CD4-positive, alpha-beta T cell treated with Interferon alpha-2 for 1 hour (primary cell): ENCODE measurements around the gene SRF.

Experiments used
- DNase-seq, 2 donors: peaks; one replicate each; pipeline ENCODE4 v3.0.0-alpha.2; 2020 to 2022

The SRF gene

DNA sequence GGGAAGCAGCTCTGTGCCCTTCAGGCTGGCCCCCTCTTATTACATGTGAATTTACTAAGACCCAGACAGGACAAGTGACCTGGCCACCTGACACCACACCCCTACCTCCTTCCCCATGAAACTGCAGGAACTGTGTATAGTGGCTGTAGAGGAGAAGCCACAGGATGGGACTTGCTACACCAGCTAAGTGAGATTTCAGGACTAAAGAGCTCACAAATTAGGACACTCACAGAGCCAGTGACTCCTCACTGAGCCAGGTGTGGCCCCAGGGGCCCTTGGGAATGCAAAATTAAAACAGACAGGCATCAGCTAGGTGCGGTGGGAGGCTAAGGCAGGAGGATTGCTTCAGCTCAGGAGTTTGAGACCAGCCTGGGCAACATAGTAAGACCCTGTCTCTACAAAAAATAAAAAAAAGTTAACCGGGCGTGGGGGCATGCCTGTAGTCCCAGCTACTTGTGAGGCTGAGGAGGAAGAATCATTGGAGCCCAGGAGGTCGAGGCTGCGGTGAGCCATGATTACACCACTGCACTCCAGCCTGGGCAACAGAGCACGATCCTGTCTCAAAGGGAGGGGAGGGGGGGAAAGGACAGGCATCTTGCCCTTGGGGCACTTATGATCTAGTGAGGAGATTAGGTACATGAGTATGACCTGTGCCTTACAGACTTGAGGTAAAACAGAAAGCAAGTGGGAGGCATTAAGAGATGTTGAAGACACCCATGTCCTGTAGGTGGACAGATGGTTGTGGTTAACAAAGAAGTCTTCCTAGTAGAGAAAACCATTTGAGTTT, 23.2 kb upstream of the SRF start:
- DNase-seq, result no peak

- no peak for DNase-seq
These were observed 21.8 kb upstream of the SRF start for GRCh38 chr6:43149265-43149664.

- DNase-seq, result no peak
These were observed 20.9 kb upstream of the SRF start for GRCh38 chr6:43150051-43150751.

DNA sequence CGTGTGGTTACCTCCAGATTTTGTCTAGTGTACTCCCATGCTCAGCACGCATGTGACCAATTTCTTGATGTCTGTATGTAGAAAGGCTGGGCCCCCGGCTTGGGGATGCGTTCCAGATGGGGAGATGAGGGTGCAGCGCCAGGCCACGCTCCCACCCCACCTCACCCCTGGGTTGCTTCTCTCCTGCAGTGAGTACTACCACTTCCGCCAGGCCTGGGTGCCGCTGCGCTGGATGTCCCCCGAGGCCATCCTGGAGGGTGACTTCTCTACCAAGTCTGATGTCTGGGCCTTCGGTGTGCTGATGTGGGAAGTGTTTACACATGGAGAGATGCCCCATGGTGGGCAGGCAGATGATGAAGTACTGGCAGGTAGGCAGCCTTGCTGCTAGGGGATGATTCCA, 11.5 kb upstream of the SRF start:
- DNase-seq, result no peak

GRCh38 chr6:43163899-43164298, 7.2 kb upstream of the SRF start:
- DNase-seq, result no peak

DNA sequence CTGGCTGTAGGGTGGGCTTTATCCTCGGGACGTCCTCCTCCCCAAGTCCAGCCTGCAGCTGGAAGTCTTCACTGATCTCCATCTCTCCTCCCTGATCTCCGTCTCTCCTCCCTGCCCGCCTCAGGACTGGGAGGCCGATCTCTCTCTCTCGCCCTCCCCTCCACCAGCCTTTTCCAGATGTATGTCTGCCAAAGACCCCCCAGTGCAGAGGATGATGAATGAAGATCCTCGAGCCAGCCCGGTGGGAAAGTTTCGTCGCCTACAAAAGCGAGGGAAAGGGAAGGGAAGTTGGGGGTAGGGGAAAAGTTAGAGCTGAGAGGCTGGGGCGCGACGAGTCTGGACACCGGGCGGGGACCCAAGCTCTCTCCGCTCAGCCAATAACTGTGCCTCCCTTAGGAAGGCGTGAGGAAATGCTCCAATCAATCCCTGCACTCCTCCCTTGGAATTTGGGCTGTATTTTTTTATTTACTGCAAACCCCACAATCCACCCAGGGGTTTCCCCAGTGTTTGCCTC, 595 bp upstream of the SRF start:
- DNase-seq, result no peak

DNA sequence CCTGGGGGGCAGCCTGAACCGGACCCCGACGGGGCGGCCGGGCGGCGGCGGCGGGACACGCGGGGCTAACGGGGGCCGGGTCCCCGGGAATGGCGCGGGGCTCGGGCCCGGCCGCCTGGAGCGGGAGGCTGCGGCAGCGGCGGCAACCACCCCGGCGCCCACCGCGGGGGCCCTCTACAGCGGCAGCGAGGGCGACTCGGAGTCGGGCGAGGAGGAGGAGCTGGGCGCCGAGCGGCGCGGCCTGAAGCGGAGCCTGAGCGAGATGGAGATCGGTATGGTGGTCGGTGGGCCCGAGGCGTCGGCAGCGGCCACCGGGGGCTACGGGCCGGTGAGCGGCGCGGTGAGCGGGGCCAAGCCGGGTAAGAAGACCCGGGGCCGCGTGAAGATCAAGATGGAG, 636 bp downstream of the SRF start:
- peak in 1 of 2 donors; percentile 41 for DNase-seq

DNA sequence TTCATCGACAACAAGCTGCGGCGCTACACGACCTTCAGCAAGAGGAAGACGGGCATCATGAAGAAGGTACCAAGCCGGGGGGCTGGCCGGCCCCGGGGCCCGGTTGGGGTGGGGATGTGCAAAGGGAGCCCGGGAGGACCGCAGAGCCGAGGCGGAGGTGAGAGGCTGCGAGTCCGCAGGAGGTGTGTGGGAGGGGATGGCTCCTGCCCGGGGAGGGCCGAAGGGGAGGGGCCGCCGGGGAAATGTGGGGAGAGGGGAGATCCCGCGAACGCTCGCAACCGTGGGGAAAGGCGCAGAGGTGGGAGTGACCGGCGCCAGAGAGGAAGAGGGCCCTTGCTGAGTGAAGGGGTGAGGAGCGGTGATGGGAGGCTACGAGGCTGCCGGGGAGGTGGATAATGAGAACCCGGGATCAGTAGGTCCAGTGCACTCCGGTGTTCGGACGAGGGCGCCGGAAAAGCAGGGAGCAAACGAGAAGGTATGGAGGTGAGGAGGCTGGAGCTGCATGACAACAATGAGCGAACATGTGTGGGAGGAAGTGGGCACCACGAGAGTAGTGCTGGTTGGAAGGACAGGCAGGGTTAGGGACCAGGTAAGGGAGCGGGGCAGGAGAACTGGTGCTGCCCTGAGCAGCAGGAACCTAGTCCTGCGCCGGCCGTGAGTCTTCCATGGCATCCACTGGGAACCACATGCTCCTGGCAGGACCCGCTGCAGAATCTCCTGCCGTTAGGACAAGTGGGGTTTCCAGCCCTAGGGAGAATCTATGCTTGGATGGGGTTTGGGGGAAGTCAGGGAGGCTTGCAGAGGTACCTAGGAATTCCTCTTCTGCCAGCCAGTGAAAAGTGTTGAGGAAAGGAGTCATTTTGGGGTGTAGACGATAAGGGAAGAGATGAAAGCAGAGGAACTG, 1.3 kb downstream of the SRF start:
- DNase-seq, result peak; percentile 42 to 68

DNA sequence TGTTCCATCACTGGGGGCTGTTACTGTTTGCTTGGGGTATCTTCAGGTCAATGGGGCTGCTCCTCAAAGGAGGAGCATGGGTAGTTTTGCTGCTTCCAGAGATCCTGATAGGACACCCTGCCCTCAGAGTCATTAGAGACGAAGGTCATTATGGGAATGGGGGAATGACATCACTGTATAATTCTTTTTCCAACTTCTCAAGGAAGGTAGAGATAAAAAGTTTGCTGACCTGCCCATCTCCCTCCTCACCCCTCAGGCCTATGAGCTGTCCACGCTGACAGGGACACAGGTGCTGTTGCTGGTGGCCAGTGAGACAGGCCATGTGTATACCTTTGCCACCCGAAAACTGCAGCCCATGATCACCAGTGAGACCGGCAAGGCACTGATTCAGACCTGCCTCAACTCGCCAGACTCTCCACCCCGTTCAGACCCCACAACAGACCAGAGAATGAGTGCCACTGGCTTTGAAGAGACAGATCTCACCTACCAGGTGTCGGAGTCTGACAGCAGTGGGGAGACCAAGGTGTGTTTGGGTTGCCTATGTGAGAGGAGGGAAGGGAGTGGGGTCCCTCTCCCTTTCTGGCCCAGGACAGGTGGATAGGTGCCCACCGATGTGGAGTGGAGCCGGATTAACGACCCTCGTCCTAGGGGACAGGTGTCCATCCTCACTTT, 2.7 kb downstream of the SRF start:
- peak in 1 of 2 donors; percentile 25 for DNase-seq

DNA sequence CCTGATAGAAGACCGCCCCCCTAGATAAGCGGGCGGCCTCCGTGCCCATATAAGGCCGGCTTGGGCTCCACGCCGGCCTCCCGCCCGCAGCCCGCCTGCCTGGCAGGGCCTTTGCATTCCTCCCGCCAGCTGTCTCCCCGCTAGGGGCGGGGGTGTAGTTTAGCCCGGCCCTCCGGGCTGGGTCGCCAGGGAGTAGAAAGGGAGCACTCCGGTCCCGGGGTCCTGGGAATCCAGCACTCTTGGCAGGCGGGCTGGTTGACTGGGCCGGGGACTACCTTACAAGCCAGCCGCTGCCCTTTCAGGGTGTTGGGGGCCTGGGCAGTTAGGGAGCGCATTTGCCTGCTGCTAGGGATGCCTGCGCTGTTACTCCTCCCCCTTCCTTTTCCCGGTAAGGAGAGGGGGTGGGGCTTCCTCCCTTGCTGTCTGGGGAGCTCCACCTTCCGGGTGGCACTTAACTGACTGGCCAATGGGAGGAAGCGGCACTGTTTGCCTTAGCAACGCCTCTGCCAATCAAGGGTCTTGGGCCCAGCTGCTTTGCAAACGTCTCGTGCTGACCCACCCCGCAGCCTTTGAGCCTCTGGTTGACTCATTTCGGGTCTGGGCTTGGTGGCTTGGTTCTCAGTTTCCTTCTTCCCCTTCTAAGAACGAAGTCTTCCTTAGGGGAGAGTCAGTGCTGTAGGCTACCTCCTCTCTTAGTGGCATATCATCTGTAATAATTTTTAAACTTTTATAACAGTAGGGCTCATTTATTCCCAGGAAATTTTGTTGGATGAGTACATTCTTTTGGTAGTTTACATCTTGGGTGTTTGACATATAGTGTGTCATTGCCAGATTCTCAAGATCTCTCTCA, 3.4 kb downstream of the SRF start:
- DNase-seq, result peak; percentile 99

DNA sequence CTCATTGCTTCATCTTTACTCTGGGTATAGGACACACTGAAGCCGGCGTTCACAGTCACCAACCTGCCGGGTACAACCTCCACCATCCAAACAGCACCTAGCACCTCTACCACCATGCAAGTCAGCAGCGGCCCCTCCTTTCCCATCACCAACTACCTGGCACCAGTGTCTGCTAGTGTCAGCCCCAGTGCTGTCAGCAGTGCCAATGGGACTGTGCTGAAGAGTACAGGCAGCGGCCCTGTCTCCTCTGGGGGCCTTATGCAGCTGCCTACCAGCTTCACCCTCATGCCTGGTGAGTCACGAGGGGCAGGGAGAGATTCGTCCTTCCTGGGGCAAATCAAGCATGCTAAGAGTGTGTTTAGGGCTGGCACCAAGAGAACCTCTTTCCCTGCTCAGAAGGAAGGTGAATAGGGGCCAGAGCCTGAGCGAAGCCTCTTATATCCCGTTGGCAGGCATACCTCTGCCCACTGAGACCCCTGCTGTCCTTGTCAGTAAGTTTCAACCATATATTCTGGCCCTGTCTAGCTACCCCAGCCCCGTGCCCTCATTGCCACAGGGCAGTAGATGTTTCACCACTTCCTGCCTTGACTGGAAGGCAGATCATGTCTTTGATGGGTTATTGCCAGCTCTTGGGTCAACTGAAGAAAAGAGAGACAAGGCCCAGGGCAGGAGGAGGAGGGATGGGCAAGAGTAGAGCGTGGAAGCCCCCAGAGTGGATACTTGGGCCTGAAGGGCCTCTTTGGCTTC, 4.8 kb downstream of the SRF start:
- no peak for DNase-seq

GRCh38 chr6:43176423-43176786, 5.3 kb downstream of the SRF start:
- DNase-seq, result no peak

DNA sequence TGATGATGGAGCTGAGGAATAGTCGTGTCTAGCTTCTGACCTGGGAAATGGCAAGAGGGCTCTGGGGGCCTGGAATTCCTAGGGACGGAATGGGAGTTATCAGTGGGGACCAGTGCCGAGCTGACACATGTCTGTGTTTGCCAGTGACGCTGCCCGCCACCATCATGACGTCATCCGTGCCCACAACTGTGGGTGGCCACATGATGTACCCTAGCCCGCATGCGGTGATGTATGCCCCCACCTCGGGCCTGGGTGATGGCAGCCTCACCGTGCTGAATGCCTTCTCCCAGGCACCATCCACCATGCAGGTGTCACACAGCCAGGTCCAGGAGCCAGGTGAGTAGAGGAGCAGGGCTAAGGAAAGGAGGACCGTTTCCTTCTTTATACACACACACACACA, 7.1 kb downstream of the SRF start:
- no peak for DNase-seq

DNA sequence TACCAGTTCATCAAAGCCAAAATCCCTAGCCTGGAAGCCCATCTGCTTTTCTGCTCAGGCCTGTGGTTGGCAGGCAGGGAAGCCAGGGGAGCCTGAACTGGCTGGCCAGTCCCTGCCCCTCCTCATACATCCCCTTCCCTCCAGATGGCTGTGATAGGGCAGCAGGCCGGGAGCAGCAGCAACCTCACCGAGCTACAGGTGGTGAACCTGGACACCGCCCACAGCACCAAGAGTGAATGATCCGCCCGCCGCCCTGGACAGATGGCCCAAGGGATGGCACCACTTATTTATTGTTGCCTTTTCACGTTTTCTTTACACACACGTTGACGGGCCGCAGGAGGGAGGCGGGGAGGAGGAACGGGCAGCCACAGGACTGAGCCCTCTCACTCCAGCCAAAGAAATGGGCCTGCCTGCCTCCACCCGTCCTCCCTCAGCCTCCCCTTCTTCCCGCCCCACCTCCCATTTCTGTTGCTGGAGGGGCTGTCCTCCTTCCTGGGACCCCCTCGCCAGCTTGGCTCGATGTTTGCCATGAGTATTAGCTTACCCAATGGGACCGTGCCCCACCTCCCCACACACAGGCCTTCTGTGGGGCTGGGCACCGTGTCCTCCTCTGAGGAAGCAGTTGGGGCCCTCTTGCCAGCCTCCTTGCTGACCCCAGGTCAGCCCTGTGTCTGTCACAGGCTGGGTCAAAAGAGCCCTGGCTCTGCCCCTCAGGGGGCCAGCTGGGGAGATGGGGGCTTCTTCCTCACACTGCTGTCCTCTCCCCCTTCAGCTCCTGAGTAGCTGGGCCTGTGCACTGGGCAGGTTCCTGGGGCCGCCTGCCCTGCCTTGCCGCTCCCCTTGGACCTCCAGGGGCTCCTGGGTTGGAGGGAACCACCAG, 8.1 kb downstream of the SRF start:
- no peak for DNase-seq

GRCh38 chr6:43180058-43180457, 9.0 kb downstream of the SRF start:
- no peak for DNase-seq

DNA sequence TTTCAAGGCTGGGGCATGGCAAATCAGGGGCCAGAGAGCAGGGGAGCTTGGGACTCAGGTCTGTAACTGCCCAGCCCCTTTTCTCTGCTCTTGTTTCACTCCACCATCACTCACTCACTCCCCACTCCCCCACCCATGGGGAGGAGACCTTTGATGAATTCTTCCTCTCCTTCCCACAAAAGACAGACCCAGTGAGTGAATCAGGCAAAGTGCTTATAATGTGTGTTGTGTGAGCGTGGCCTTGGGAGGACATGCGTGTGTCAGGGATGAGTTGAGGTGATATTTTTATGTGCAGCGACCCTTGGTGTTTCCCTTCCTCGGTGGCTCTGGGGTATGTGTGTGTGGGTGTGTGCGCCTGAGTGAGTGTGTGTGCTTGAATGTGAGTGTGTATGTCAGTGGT, 9.9 kb downstream of the SRF start:
- no peak for DNase-seq

- DNase-seq, result no peak
These were observed 10.5 kb downstream of the SRF start for GRCh38 chr6:43181621-43181941.

- peak; percentile 78 to 85 for DNase-seq
These were observed 11.1 kb downstream of the SRF start, which contains the start of gene CUL9 for GRCh38 chr6:43181942-43182860. Gene CUL9, plus strand, starts transcription at chr6:43182196. Its CDS starts 2,115 bp downstream, at chr6:43184311.

DNA sequence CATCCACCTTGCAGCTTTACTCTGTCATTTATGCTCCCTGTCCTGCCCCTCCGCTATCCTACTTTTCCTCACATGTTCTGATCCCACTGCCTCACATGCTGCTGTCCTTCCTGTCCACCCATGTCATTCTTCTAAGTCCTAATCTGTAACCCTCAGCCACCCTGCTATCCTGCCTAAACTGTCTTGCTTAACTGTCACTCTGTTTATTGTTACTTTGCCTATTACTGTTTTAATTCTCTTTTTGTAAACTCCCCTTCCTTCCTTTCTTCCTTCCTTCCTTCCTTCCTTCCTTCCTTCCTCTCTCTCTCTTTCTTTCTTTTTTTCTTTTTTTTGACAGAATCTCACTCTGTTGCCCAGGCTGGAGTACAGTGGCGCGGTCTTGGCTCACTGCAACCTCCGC, 12.4 kb downstream of the SRF start:
- no peak for DNase-seq
